ENCODE measurements around the gene LAYN. TPM values are rescaled to one million over a fixed set of nuclear protein-coding genes. Genes with fewer than 3 reads are reported as not detected.

Gene LAYN
- polyA plus RNA-seq, 1 experiment, result 302 TPM

DNA sequence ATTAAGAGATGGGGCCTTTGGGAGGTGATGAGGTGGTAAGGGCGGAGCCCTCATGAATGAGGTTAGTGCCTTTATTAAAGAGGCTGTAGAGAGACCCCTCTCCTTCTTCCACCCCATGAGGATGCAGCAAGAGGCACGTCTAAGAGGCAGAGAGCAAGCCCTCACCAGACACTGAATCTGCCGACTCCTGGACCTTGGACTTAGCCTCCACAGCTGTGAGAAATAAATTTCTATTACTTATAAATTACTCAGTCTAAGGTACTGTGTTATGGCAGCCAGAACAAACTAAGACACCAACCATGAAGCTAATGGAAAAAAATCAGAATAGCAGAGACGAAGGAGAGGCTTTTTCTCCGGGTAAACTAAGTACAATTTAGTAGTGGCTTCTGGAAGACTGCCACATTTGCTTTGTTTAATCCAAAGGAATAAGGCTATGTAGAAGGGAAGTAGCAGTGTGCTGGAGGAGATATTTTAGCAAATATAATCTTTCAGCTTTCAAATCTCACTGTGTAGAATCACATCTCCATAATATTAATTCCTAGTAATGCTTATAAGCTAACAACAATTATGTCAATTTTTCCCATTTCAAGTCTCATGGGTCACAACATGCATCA, 49.5 kb downstream of the LAYN start:
- CTCF ChIA-PET, result interaction anchor here (1.1 to 5.5 kb wide), 4 partner anchors 8 to 252 kb away, joined by 3 to 42 read pairs (median 8); no protein-coding TSS in a partner anchor
- no peak overlapping the region for H3K4me3 ChIP-seq (ENCODE audit: low read depth, low read length)
- TF ChIP-seq, protein P1, sequence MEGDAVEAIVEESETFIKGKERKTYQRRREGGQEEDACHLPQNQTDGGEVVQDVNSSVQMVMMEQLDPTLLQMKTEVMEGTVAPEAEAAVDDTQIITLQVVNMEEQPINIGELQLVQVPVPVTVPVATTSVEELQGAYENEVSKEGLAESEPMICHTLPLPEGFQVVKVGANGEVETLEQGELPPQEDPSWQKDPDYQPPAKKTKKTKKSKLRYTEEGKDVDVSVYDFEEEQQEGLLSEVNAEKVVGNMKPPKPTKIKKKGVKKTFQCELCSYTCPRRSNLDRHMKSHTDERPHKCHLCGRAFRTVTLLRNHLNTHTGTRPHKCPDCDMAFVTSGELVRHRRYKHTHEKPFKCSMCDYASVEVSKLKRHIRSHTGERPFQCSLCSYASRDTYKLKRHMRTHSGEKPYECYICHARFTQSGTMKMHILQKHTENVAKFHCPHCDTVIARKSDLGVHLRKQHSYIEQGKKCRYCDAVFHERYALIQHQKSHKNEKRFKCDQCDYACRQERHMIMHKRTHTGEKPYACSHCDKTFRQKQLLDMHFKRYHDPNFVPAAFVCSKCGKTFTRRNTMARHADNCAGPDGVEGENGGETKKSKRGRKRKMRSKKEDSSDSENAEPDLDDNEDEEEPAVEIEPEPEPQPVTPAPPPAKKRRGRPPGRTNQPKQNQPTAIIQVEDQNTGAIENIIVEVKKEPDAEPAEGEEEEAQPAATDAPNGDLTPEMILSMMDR (IDR thresholded peaks at IDR 0.05; ENCODE audit: insufficient read depth, low read depth, low read length), result no peak
- no peaks in the 10 kb centered on the region for H3K27me3 ChIP-seq (ENCODE audit: control insufficient read depth, insufficient read depth, low read length)
- H3K36me3 ChIP-seq (ENCODE audit: control insufficient read depth, insufficient read depth, low read length), result no peaks in the 10 kb centered on the region
- DNase-seq (ENCODE audit: low read depth), result no peak
- POLR2A ChIA-PET, result no interaction called here

DNA sequence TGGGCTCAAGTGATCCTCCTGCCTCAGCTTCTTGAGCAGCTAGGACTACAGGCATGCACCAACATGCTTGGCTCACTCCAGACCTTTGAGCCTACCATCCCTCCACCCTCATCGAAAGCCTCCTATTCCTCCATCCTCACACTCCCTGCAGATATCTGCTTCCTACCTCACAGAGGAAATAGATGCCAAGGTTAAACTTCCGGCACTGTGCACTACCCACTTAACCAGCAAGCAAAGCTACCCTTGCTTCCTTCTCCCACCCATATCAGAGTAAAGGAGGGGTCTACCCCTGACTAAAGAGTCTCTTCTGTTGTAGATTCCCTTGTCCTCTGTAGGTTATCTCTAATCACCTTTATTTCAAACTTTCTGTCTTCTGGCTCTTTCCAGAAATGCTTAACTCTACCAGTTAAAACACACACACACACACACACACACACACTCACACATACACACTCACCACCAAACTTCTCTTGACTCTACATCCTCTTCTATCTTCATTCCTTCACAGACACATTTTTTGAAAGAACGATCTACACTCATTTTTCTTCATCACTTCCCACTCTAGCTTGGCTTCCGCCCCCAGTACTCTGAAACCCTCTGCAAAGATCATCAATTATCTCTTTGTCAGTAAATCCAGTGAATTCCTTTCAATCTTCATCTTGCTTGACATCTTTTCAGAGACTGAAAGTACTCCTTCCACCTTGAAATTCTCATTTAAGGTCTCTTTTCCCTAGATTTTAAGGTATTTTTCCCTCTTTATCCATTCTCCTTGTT, 50.9 kb downstream of the LAYN start:
- TF ChIP-seq, protein P1 (IDR thresholded peaks at IDR 0.05; ENCODE audit: insufficient read depth, low read depth, low read length), result no peak
- Histone ChIP-seq H3K4me3 (ENCODE audit: low read depth, low read length) (no peak overlapping the region), H3K36me3 (ENCODE audit: control insufficient read depth, insufficient read depth, low read length) (no peaks in the 10 kb centered on the region), H3K27me3 (ENCODE audit: control insufficient read depth, insufficient read depth, low read length) (no peaks in the 10 kb centered on the region)
- DNase-seq (ENCODE audit: low read depth), result no peak
- ChIA-PET POLR2A (no interaction called here), CTCF (interaction anchor here (1.1 to 2.6 kb wide), 3 partner anchors 9 to 250 kb away, joined by 3 to 7 read pairs (median 4); no protein-coding TSS in a partner anchor)

- Histone ChIP-seq H3K36me3 (ENCODE audit: control insufficient read depth, insufficient read depth, low read length) (no peaks in the 10 kb centered on the region), H3K4me3 (ENCODE audit: low read depth, low read length) (no peak overlapping the region), H3K27me3 (ENCODE audit: control insufficient read depth, insufficient read depth, low read length) (no peaks in the 10 kb centered on the region)
- ChIA-PET CTCF (interaction anchor here (0.6 to 1.6 kb wide), 2 partner anchors 9 to 10 kb away, joined by 3 to 4 read pairs; no protein-coding TSS in a partner anchor), POLR2A (no interaction called here)
- DNase-seq (ENCODE audit: low read depth), result no peak
- TF ChIP-seq, protein P1 (IDR thresholded peaks at IDR 0.05; ENCODE audit: insufficient read depth, low read depth, low read length), result no peak
Measured at GRCh38 chr11:111592491-111592890, 52.0 kb downstream of the LAYN start.

GRCh38 chr11:111596319-111596718, 55.8 kb downstream of the LAYN start:
- TF ChIP-seq, protein P1 (IDR thresholded peaks at IDR 0.05; ENCODE audit: insufficient read depth, low read depth, low read length), result no peak
- CTCF ChIA-PET, result interaction anchor here (1.3 to 3.4 kb wide), 5 partner anchors 8 to 245 kb away, joined by 4 to 42 read pairs (median 6); no protein-coding TSS in a partner anchor

DNA sequence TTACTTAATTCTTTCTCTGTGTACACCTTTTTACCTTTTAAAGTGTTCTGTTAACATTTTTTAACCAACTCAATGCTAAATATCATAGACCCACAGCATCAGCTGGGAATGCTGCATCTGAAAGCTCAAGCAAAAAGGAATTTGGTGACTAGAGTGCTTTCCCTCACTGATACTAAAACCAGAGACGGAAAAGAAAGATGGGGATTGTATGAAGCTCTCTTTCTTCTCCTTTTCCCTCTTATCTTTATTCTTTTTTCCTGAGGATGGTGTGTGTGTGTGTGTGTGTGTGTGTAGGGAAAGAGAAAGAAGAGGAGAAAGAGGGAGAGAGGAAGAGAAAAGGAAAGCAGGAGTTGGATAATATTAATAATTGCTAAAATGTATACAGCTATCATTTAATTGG, 57.6 kb downstream of the LAYN start:
- CTCF ChIA-PET, result interaction anchor here (0.9 to 3.4 kb wide), 12 partner anchors 10 to 244 kb away, joined by 3 to 42 read pairs (median 6); no protein-coding TSS in a partner anchor
- POLR2A ChIA-PET, result no interaction called here
- no peak overlapping the region for H3K4me3 ChIP-seq (ENCODE audit: low read depth, low read length)
- no peaks in the 10 kb centered on the region for H3K36me3 ChIP-seq (ENCODE audit: control insufficient read depth, insufficient read depth, low read length)
- DNase-seq (ENCODE audit: low read depth), result no peak
- no peaks in the 10 kb centered on the region for H3K27me3 ChIP-seq (ENCODE audit: control insufficient read depth, insufficient read depth, low read length)
- TF ChIP-seq, protein P1 (IDR thresholded peaks at IDR 0.05; ENCODE audit: insufficient read depth, low read depth, low read length), result no peak

More at GRCh38 chr11:111596319-111596718, 55.8 kb downstream of the LAYN start:
- POLR2A ChIA-PET, result no interaction called here
- Histone ChIP-seq H3K27me3 (ENCODE audit: control insufficient read depth, insufficient read depth, low read length) (no peaks in the 10 kb centered on the region), H3K36me3 (ENCODE audit: control insufficient read depth, insufficient read depth, low read length) (no peaks in the 10 kb centered on the region), H3K4me3 (ENCODE audit: low read depth, low read length) (no peak overlapping the region)
- DNase-seq (ENCODE audit: low read depth), result no peak
